GM12864 (cell line): ENCODE measurements around the gene PDIA6.

Experiments used
- DNase-seq: peaks from one replicate; pipeline ENCODE4 v3.0.0-alpha.2; 2011; ENCODE audit warnings: low read depth
- H3K4me3 ChIP-seq: 2 replicates; pipeline ENCODE4 v1.5.1; 2011; ENCODE audit warnings: mild to moderate bottlenecking, low read depth, low read length, control low read depth
- TF ChIP-seq, protein P1 (sequence below): IDR thresholded peaks from 2 replicates; pipeline ENCODE4 v1.5.1; 2011; ENCODE audit warnings: low read depth, mild to moderate bottlenecking, moderate library complexity, low read length, control low read depth, inconsistent platforms; ENCODE audit errors: missing control alignments

PDIA6 gene

DNA sequence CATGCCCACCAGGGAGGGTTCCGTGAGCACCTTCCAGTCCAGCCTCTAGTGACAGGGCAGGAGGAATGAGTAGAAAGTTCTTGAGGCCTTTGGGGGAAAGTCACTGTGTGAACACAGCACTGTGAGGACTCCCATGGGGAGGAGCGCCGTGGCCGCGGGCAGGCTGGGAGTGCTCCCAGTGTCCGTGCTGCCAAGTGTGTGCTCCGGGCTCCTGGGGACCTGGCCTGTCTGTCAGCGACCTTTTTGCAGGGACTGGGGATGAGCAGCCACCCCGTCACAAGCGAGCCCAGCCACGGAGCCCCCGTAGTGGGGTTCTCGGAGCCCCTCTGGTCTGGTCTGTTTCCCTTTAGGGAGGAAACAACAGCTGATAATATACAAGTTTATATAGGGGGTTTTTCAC lies 36.8 kb downstream of the PDIA6 start:
- TF ChIP-seq, protein P1, sequence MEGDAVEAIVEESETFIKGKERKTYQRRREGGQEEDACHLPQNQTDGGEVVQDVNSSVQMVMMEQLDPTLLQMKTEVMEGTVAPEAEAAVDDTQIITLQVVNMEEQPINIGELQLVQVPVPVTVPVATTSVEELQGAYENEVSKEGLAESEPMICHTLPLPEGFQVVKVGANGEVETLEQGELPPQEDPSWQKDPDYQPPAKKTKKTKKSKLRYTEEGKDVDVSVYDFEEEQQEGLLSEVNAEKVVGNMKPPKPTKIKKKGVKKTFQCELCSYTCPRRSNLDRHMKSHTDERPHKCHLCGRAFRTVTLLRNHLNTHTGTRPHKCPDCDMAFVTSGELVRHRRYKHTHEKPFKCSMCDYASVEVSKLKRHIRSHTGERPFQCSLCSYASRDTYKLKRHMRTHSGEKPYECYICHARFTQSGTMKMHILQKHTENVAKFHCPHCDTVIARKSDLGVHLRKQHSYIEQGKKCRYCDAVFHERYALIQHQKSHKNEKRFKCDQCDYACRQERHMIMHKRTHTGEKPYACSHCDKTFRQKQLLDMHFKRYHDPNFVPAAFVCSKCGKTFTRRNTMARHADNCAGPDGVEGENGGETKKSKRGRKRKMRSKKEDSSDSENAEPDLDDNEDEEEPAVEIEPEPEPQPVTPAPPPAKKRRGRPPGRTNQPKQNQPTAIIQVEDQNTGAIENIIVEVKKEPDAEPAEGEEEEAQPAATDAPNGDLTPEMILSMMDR, result no peak
- DNase-seq, result no peak
- H3K4me3 ChIP-seq, result no peak overlapping the region

DNA sequence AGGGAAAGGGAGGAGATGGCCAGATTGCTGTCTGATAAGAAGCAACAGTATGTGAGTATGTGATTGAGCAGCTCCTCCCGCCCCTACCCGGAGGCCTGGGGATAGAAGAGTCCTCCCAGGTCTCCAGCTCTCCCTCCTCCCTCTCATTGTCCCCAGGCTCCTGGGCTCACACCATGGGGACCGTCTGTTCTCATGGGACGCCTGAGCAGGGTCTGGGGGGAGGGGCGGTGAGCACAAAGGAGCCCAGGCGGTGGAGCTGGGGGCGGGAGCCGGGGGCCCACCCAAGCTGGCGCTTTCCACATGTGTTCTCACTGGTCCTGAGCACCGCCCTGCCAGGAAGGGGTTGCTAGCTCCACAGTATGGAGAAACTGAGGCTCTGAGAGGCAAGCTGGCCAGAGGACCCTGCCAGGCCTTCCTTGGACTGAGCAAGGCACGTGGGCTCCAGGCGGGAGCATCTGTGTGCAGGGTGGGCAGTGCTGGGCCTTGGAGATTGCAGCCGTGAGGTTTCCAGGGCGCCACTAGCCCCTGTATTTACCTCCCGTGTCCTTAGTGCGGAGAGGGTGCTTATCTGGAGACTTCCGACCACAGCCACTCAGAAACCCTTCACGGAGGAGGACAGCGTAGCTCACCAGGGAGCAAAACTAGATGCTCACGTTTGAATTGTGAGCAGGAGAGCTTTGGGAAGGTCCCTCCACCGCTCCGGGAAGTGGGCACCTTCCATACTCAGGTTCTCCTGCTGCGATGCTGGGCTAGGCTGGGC lies 37.4 kb downstream of the PDIA6 start:
- TF ChIP-seq, protein P1, result no peak
- no peak overlapping the region for H3K4me3 ChIP-seq
- no peak for DNase-seq

DNA sequence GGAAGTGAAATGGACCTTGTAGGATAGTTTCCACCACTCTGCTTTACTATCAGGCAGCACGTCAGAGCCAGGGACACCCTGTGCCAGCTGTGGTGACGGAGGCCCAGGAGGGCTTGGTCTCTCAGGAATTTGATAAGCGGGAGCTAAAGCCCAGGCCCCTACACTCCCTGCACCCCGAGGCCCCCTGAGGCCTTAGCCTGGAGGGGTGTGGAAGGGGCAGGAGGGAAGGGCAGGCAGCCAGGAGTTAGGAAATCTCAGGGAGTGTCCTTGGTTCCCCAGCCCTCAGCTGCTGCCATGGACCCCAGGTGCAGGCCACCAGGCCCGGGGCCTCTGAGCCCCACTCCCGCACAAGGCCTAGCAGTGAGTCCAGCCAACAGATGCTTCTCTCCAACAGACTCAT lies 38.2 kb downstream of the PDIA6 start:
- no peak for DNase-seq
- no peak overlapping the region for H3K4me3 ChIP-seq

DNA sequence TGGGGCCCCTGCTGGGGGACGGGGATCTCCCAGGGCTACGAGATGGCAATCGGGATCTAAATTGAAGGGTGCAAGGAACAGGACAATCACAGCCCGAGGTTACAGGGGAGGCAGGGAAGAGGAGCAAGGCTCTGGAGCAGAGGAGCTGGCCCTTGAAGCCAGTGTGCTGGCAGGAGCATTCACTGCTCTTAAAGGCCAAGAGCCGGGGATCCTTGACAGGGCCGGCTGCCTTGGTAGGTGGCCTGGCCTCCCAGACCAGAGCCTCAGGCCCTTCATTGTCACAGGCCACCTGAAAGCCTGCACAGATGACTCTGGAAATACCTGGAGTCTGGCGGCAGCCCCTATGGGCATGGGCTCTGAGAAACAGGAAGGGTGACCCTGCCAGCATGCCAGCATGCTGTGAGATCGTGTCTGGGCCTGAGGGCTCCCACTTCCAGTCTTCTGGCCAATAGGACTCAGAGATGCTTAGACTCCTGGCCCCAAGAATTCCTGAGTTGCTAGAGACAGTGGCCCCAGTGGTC lies 38.7 kb downstream of the PDIA6 start:
- TF ChIP-seq, protein P1, result no peak
- DNase-seq, result no peak
- no peak overlapping the region for H3K4me3 ChIP-seq

More for the DNA sequence above, 38.2 kb downstream of the PDIA6 start:
- TF ChIP-seq, protein P1, result no peak

DNA sequence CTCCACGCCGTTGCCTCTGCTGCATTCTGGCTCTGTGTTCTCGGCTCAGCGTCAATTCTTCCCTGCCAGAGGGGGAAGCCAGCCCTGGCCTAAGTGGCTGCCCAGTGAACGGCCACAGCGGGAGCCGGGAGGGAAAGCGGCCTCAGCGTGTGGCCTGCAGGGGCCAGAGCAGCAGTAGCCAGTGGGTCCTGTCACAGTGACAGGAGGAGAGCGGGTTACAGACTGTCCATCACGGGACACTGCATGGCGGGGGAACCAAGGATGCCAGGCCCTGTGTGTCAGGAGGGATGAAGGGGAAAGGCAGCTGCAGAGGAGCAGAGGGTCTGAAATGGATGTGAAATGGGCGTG lies 39.7 kb downstream of the PDIA6 start:
- H3K4me3 ChIP-seq, result no peak overlapping the region
- DNase-seq, result no peak
- TF ChIP-seq, protein P1, result no peak

DNA sequence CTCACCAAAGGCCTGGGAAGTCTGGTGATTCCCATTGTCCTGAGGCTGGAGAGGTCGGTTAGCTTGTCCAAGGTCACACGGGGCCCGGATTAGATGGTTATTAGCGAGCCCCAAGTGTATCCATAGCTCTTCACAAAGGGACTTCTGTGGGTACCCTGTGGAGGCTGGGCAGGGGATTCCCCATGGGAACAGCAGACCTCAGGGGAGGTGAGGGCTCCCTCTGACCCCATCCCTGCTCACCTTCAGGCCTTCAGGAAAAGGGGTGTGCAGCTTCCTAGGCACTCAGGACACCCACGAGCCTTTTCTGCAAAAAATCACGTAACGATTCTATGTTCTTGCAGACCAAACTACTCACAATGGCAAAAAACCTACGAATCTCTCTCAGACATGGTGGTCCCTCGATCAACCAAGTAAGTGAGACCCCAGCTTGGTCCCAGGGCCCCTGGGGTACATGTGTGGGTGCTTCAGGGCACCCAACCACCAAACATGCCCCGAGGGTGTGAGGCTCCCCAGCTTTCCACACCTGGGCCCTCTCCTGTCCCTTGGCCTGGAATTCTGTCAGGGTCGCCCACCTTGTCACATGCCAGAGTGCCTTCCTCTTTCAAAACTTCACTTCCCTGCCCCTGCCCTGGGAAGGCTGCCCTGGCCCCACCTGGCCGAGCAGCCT lies 40.3 kb downstream of the PDIA6 start:
- no peak overlapping the region for H3K4me3 ChIP-seq
- TF ChIP-seq, protein P1, result no peak
- no peak for DNase-seq

DNA sequence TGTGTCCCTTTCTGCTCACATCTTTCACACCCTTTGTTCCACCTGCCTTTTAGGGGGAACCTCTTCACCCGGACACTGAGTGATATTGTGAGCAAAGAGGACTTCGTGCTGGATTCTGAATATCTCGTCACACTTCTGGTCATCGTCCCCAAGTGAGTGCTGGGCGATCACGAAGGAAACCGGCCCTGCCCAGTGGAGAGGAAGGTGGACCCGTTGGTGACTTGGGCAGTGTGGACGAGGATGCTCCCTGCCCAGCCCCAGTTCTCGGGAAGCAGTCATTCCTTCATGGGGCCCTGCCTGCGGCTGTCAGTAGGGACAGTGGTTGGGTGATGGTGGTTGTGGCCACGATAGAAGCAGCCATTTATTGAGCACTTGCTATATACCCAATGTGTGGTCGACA lies 40.8 kb downstream of the PDIA6 start:
- no peak overlapping the region for H3K4me3 ChIP-seq
- TF ChIP-seq, protein P1, result no peak
- no peak for DNase-seq
